HL-60 (cell line): ENCODE results near the gene UBTD1.

Source experiments
- CTCF ChIP-seq: IDR thresholded peaks from one replicate; pipeline ENCODE4 v1.5.1; 2011; ENCODE audit warnings: low read length, control low read depth, inconsistent platforms; ENCODE audit not compliant: insufficient read depth
- POLR2AphosphoS5 ChIP-seq: IDR thresholded peaks from 2 replicates; pipeline ENCODE4 v1.6.1; 2012; ENCODE audit warnings: low read depth

GRCh38 chr10:97608991-97609561 lies 110.4 kb downstream of the UBTD1 start:
- TF ChIP-seq CTCF (no peak), POLR2AphosphoS5 (no peak)
